GM18867 (cell line): ENCODE results near the gene PLXNC1.

Experiments
- ATAC-seq: cut with Tn5 transposase; IDR thresholded peaks from one replicate; pipeline ENCODE4 v1.9.1; 2021; ENCODE audit warnings: mild to moderate bottlenecking, moderate library complexity; ENCODE audit not compliant: unreplicated experiment

The PLXNC1 gene

DNA sequence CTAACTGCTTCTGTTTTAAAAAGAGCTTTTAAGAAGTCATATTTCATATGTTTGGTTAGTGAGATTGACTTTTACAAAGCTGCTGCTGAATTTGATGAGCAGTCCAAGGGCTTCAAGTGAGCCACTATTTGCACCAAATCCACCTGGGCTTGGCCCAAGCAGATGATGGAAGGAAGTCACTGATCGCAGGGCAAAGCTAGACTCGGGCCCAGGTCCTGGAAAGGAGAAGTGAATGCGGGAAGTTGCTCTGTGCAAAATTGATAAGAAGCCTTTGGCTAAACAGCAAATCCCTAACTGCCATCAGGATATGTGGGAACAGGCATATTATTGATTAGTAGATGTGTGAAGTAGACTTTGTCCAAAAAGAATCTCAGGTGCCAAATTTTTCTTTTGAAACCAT is 30.5 kb downstream of the PLXNC1 start:
- ATAC-seq: no peak

DNA sequence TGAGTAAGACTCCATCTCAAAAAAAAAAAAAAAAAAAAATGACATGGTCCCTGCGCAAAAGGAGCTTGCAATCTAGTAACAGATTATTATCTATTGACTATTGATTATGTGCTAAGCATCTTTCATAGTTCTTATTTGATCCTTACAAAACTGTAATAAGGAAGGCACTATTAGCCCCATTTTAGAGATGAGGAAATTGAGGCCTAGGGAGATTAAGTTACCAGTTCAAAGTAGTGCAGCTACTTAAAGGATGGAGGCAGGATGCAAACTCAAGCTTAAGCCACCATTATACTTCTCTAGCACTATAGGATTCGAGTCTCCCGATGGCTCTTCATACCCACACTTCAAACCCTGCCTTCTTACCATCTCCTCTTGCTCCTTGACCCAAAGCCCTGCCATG is 31.3 kb downstream of the PLXNC1 start:
- ATAC-seq: no peak

DNA sequence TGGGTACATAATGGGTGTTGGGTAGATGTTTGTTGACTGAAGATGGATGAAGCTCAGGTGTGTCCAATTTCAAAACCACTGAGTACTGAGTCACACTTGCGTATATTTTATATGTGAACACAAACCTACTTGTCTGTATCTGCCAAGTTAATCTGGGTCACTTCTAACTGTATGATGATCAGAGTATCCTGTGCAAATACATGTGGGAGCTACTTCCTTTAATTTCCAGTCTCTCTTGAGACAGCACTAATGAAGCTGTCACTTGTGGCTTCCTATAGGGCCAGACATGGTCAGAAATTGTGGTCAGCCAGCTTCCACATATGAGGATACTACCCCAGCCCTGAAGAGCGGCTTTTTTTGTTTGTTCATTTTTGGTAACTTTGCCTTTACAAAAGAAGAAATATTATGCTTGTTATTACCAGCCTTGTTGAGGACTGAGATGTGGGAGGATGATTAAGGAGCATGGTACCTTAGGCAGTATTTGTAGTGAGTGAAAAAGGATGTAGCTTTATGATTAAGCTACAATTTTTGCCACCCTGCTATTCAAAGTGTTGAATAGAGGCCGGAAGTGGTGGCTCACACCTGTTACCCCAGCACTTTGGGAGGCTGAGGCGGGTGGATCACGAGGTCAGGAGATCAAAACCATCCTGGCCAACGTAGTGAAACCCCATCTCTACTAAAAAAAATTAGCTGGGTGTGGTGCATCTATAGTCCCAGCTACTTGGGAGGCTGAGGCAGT is 32.4 kb downstream of the PLXNC1 start:
- no peak for ATAC-seq

DNA sequence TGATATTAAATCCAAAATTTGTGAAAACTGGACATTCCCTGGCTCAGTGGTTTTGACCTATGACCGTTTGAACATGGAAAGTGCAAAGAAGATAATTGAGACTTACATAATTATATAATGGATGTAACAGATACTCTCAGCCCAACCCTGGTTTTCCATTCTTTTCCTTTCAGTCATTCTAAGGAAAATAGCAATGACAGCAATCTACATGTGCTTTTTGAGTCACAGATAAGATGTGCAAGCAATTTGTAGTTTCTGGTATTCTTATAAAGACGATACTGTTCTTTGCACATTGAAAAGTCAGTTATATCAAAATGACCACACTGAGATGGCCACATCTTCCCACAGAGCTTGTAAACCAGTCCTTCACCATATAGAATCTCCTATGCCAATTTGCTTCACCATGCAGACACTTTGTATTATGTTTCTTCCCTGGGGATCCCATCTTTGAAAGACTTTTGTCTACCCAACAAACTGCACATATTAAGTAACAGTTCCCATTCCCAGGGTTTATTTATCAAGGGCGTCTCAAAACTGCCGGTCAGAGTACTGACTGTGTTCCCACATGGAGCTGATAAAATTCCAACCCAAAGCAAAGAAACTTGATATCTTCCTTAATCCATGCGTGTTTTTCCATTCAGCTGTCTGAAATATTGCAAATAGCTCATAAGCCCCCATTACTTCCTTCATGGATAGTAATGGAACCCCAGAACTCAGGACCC is 34.8 kb downstream of the PLXNC1 start:
- ATAC-seq: no peak

DNA sequence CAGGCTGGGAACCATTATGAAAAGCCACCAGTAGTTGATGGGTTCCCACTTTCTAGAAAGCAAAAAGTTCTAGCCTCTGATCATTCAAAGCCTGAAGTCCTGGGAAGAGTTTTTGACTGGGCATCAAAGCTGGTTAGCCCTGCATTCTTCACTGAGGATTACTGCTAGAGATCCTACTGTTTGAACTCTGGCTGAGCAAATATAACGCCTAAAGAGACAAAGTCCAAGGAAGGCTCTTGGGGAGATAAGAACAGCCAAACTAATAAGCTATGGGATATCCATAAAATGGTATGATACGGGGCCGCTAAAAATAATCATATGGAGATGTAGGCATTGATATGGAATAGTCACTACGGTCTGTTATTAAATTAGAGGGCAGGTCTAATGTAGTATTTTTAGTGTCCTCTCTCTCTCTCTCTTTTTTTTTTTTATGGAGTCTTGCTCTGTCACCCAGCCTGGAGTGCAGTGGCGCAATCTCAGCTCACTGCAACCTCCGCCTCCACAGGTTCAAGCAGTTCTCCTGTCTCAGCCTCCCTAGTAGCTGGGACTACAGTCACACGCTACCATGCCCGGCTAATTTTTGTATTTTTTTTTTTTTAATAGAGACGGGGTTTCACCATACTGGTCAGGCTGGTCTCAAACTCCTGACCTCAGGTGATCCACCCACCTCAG is 35.5 kb downstream of the PLXNC1 start:
- ATAC-seq: no peak

DNA sequence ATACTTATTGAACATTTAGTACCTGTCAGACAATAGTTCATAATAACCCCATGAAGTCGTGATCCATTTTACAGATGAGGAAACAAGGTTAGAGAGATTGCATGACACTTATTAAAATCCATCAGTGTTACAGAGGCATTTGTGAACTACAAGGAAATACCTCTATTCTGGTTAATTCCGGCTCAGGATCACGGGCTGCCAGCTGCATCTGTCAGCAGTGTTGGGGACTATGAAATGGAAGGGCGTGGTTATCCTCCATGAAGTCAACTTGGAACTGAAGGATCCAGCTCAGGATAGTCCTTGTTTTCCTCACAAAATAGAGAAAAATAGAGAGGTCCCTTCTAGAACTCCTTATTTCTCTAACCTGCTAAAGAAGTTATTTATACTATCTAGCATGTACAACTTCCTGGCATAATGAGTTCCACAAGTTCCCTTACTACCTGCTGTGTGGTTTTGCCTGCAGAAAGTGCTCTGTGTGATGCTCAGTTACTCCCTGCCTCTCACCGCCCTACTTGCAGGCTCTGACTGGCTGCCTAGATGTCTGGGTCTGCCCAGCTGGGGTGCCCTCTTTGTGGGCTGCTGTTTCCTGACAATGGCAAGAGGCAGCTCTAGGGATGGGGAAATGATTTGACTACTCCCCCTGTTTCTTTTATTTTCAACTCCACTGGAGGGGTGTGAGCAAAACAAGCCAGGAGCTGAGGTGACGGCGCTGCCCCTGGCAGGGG is 36.8 kb downstream of the PLXNC1 start:
- no peak for ATAC-seq

DNA sequence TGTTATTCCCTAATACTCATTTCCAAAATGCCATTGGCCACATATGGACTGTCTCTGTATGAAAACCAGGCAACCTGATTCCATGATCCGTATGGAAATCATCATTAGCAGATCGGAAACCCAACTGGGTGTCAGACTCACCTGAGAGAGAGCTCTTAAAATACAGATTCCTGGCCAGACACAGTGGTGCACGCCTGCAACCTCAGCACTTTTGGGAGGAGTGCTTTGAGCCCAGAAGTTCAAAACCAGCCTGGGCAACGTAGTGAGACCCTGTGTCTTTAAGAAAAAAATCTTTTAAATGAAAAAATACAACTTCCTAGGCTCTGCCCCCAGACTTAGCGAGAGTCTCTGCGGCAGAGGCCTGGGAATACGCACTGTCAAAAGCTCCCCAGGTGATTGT is 37.4 kb downstream of the PLXNC1 start:
- no peak for ATAC-seq

DNA sequence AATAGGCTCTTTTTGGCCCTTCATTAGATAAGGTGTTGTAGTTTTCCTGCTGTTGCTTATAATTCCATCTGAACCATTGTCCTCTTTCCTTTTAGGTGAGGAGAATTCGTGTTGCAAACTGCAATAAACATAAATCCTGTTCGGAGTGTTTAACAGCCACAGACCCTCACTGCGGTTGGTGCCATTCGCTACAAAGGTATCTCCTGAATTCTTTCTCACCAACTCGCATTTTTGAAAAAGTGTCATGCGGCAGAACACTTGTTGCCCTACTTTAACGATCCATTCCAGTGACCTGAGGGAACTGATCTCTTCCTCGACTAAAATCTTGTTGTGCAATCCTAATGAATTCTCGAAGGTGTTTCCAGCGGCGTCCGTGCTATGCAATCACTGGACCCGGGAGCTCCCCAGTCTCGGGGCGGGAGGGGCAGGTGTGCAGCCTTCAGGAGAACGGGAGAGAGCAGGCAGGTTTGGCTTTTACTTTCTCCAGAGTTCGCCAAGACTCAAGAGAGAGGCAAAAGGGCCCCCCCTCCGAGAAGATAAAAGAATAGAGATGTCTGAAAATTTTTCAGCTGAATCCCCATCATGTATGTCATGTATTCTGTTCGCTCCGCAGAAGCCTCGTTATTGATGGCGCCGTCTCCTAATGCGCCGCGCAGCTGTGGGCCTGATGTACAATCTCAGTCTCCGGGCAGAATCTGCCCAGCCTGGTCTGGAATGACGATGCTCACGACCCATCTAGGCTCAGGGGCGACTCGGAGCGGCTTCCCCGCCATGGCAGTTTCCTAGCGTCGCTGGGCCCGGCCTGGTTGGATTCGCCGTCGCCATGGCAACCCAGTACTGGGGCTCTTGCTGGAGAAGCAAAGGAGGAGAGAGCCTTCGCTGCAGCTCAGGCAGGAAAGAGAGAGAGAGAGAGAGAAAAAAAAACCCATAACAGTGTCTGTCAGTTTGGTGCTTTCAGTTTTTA is 38.2 kb downstream of the PLXNC1 start:
- no peak for ATAC-seq

DNA sequence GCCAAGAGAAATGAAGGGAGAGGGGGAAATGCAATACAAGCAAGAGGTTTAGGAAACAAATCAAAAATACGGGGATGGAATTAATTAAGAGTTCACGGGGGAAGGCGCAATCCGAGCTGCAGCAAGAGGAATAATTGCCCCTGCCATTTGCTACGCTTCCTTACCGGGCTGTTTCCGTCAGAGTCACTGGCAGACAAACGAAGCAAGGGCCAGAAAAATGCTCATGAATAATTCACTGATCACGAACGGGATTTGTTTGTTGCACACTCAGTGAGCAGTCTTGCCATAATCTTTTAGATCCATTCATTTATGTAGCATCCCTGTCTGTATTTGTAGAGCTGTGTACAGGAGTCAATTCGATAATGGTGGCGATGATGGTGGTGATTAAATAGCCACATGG is 39.0 kb downstream of the PLXNC1 start:
- ATAC-seq: no peak

DNA sequence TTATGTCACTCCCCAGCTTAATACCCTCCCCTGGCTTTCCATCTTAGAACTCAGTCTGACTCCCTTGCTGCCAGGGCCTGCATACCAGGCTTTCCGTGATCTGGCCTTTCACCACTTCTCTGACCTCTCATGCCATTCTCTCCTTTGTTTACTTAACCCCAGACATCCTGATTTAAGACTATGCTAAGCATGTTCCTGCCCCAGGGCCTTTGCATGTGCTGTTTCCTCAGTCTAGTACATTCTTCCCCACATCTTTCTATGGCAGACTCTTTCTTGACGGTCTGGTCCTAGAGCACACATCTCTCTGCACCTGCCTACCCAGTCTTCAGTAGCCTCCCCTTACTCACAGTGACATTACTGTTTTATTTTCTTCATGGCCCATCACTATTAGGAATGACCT is 42.2 kb downstream of the PLXNC1 start:
- ATAC-seq: peak; percentile 12

DNA sequence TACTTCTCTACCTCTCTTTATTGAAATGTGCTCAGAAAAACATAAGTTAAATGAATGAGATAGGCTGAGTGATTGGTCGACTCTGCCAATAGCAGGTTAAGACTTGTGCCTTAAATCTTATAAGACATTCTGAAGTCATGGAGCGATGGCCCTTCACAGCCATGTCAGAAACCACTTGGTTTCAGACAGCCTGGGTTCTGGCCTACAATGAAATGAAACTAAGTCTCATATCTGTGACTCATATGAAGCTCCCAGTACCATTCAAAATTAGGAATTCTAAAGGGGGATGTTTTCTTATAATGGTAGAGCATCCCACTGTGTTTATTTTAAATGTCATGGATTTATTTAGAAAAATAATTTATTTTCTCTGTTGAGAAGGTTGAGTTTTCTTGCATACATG is 42.6 kb downstream of the PLXNC1 start:
- peak; percentile 59 for ATAC-seq

DNA sequence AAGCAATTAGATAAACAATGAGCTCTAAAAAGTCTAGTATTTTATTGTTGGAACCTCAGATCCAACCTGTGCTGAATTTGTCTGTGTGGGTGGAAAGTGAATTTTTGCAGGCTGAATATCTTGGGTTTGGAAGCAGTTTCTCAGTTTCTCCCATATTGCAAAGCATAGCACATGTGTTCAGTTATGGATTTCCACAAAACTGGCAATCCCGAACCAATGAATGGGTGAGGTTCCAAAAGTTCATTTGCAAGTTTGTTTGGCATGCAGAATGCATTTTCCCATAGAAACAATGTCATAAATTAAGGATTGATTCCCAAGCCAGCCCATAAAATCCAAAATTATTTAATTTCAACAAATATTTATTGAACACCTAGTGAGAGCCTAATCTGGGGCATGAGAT is 43.4 kb downstream of the PLXNC1 start:
- ATAC-seq: no peak

DNA sequence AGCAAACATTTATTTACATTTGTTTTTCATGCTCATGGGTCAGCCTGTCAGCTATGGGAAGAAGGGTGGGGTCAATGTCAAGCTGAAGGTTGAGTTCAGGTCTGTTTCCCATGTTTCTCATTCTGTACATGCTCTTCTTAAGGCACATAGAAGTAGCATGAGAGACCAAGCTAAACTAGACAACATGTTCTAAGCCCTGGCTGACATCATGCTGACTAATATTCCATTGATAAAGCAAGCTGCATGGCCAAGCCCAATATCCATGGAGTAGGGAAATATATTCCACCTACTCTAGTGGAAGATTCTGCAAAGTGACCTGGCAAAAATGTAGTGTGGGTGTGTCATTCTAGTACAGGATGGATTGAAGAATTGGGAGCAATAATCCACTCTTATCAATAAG is 44.1 kb downstream of the PLXNC1 start:
- no peak for ATAC-seq

DNA sequence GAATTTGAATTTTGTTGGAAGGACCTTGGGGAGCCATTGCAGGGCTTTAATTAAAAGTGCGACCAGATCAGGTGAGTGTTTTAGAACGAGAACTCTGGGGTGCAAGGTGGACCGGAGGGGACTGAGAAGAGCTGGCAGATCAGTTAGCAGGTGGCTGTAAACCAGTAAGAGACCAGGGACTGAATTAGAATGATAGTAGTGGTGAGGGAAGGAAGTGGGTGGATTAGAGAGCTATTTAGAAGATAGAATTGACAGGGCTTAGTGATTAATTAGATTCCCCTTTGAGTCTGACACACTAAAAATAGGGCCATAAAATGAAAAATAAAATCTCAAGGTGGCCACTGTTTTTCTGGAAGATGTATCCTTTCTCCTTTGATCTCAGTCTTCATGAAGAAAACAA is 44.8 kb downstream of the PLXNC1 start:
- no peak for ATAC-seq

DNA sequence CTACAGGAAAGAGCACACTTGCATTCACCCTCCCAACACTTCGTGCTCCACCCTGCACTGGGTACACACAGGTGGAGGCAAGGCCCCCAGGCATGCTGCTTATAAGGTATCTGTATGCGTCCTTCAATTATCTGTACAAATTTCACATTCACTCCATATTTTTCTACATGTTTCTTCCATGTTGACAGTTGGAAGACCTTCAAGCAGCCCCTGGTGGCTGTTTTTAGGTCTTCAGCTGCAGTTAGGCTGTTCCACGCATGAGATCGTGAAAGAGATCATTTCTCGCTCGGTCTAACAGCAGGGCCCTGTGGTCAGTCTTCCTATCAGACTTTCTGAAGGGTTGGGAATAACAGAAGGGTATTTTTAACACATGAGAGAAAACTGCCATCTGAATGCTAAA is 47.1 kb downstream of the PLXNC1 start:
- ATAC-seq: no peak

DNA sequence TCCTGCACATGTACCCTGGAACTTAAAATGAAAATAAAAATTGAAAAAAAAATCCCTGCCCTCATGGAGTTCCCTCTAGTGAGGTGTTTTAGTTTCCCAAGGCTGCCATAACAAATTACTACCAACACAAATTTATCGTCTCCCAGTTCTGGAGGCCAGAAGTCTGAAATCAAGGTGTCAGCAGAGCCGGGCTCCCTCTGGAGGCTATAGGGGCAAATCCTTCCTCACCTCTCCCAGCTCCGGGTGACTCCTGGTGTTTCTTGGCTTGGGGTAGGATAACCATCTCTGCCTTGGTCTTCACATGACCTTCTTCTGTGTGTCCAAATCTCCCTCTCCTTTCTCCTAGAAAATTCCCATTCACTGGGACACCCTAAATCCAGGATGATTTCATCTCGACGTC is 50.1 kb downstream of the PLXNC1 start:
- ATAC-seq: no peak

DNA sequence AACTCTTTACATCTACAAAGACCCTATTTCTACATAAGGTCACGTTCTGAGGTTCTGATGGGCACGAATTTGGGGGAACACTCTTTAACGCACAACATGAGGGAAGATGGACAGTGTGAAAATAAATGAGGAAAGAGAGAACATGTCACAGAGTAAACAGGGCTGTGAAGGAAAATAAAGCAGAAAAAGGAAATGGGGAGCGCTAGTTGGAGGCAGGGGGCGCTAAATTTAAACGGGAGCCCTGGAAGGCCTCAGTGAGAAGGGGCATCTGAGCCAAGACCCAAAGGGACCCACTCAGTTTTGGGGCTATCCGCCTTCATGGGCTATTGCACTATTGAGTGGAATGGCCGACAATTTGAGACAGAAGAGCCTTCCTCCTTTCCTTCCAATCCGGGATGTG is 50.5 kb downstream of the PLXNC1 start:
- ATAC-seq: no peak

DNA sequence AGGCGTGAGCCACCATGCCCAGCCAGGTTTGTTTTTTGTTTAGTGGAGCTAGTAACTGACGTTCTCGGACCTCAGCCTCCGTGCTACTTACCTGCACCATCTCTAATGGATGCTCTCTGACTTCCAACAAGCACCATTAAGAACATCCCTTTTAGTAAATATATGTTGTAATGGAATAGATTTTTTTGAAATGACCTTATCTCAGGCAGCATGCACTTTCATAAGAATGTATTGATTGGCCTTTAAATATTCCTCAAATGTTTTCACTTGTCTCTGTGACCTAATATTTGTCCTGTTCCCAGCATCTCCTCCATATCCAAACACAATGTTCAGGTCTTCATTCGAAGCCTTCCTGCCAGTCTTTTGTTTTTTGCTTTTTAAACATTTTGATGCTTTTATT is 51.7 kb downstream of the PLXNC1 start:
- ATAC-seq: no peak

DNA sequence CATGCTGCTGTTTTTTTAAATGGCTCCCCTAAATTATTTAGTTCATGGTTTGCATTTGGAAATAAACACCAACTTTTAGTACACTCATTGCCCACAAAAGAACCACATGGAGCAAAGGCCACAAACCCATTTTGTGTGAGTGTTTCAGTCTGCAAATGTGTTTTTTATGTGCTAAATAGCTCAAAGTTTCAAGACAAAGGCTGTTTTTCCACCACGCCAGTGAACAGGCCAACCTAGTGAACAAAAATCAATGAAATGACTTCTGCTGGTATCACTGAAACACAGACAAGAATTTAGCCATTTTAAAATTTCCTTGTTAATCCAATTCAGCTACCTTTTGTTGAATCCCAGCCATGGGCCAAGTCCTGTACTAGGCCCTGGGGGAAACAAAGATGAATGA is 52.3 kb downstream of the PLXNC1 start:
- no peak for ATAC-seq
